ENCODE data around the gene SIAH3. TPM values are rescaled to one million over a fixed set of nuclear protein-coding genes. Genes with fewer than 3 reads are reported as not detected.
A peak's percentile ranks its signal among the peaks of the same experiment; 100 is the strongest.

The SIAH3 gene
- total RNA-seq, 1 experiment from 2014 or later = not detected

GRCh38 chr13:45886466-45886865 lies 34.9 kb upstream of the SIAH3 start:
- no peaks in the 10 kb centered on the region for H3K79me2 ChIP-seq (ENCODE audit: insufficient read depth, low read length)
- WGBS (ENCODE audit: extremely low coverage, insufficient read length, low lambda C conversion rate) = no CpG with 5 or more reads among the region's 7 CpGs
- no peak overlapping the region for H2BK12ac ChIP-seq (ENCODE audit: insufficient read length, low read depth, low read length)
- no peak overlapping the region for H3K9ac ChIP-seq (ENCODE audit: extremely low read depth, insufficient read length, low read length)
- no peak overlapping the region for H3K56ac ChIP-seq (ENCODE audit: insufficient read length, low read depth, low read length)
- H3T11ph ChIP-seq (ENCODE audit: low read length) = no peak overlapping the region
- Mint-ChIP-seq H3K4me1 (peaks cover 19 to 20% of the 10 kb centered on the region in 2 experiments), H3K36me3 (ENCODE audit: insufficient read depth in 1 of 3, low read depth in 3 of 3) (no peaks in the 10 kb centered on the region), H3K27ac (peak overlapping the region in 1 of 3 experiments; percentile 41; a peak in 1 of 7 replicates), H3K9me3 (no peaks in the 10 kb centered on the region), H3K27me3 (ENCODE audit: low read depth) (peaks cover 22% of the 10 kb centered on the region), H3K4me3 (no peak overlapping the region)
- H4K5ac ChIP-seq (ENCODE audit: insufficient read length, low read depth, low read length) = no peak overlapping the region
- TF ChIP-seq, protein P1, sequence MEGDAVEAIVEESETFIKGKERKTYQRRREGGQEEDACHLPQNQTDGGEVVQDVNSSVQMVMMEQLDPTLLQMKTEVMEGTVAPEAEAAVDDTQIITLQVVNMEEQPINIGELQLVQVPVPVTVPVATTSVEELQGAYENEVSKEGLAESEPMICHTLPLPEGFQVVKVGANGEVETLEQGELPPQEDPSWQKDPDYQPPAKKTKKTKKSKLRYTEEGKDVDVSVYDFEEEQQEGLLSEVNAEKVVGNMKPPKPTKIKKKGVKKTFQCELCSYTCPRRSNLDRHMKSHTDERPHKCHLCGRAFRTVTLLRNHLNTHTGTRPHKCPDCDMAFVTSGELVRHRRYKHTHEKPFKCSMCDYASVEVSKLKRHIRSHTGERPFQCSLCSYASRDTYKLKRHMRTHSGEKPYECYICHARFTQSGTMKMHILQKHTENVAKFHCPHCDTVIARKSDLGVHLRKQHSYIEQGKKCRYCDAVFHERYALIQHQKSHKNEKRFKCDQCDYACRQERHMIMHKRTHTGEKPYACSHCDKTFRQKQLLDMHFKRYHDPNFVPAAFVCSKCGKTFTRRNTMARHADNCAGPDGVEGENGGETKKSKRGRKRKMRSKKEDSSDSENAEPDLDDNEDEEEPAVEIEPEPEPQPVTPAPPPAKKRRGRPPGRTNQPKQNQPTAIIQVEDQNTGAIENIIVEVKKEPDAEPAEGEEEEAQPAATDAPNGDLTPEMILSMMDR (conservative IDR thresholded peaks at IDR 0.05) = no peak
- no peaks in the 10 kb centered on the region; the same call in 1 of the 2 replicates for H3K4me1 ChIP-seq (ENCODE audit: insufficient read depth, low read length)
- H3K27me3 ChIP-seq (ENCODE audit: insufficient read depth, low read length) = no peaks in the 10 kb centered on the region
- H3K23ac ChIP-seq (ENCODE audit: insufficient read length, low read depth, low read length) = no peak overlapping the region
- no peak overlapping the region for H3K27ac ChIP-seq (ENCODE audit: insufficient read length, low read depth, low read length)
- no peaks in the 10 kb centered on the region for H3K79me1 ChIP-seq (ENCODE audit: insufficient read depth, low read depth, low read length, poor library complexity, severe bottlenecking)
- H3K4ac ChIP-seq (ENCODE audit: low read depth, low read length) = no peak overlapping the region
- no peaks in the 10 kb centered on the region for H4K20me1 ChIP-seq (ENCODE audit: control insufficient read depth, insufficient read depth, insufficient read length)
- H4K91ac ChIP-seq (ENCODE audit: insufficient read length, low read depth, low read length) = no peak overlapping the region
- no peak overlapping the region for H2BK120ac ChIP-seq (ENCODE audit: low read depth, low read length, poor library complexity, severe bottlenecking)
- no peak overlapping the region for H3K4me2 ChIP-seq (ENCODE audit: insufficient read depth, insufficient read length, low read length)
- no peak overlapping the region for H2AK5ac ChIP-seq (ENCODE audit: insufficient read length, low read length)
- no peak overlapping the region for H2BK15ac ChIP-seq (ENCODE audit: low read depth, low read length)
- H2BK5ac ChIP-seq (ENCODE audit: insufficient read length, low read length) = no peak overlapping the region
- H2AFZ ChIP-seq (ENCODE audit: low read length) = no peak overlapping the region
- H3K14ac ChIP-seq (ENCODE audit: insufficient read depth, low read length) = no peak overlapping the region
- no peak overlapping the region for H4K8ac ChIP-seq (replicated peaks; ENCODE audit: insufficient read length, low read depth, low read length)
- H2BK20ac ChIP-seq (ENCODE audit: low read depth, low read length, poor library complexity, severe bottlenecking) = no peak overlapping the region
- DNase-seq = no peak
- H3K9me3 ChIP-seq (ENCODE audit: control insufficient read depth, low read depth, low read length) = no peaks in the 10 kb centered on the region
- H3K18ac ChIP-seq (ENCODE audit: insufficient read length, low read depth, low read length) = no peak overlapping the region
- H3K23me2 ChIP-seq (ENCODE audit: insufficient read length, low read depth, low read length, poor library complexity, severe bottlenecking) = no peaks in the 10 kb centered on the region
